SJSA1 (cell line): ENCODE data around the gene C22orf15. TPM values are rescaled to one million over a fixed set of nuclear protein-coding genes. Genes with fewer than 3 reads are reported as not detected.

Experiments used
- DNase-seq, 2 experiments: peaks; one replicate each; pipeline ENCODE4 v3.0.0-alpha.2; 2015 to 2020; ENCODE audit warnings: low spot score in 2 of 2, low read depth in 1 of 2
- H3K27ac ChIP-seq: fragments of 250-450 bp; sonication (Bioruptor Pico); 2 replicates; pipeline ENCODE4 v1.5.1; 2020; ENCODE audit warnings: mild to moderate bottlenecking, moderate library complexity
- H3K27me3 ChIP-seq: fragments of 250-450 bp; sonication (Bioruptor Pico); replicated peaks from 2 replicates; pipeline ENCODE4 v1.5.1; 2020; ENCODE audit warnings: mild to moderate bottlenecking, moderate library complexity
- H3K36me3 ChIP-seq: fragments of 250-450 bp; sonication (Bioruptor Pico); 2 replicates; pipeline ENCODE4 v1.5.1; 2020; ENCODE audit warnings: mild to moderate bottlenecking
- H3K4me1 ChIP-seq: fragments of 250-450 bp; sonication (Bioruptor Pico); replicated peaks from 2 replicates; pipeline ENCODE4 v1.6.1; 2021; ENCODE audit warnings: mild to moderate bottlenecking
- H3K4me3 ChIP-seq: fragments of 250-450 bp; sonication (Bioruptor Pico); 2 replicates; pipeline ENCODE4 v1.5.1; 2020; ENCODE audit warnings: mild to moderate bottlenecking
- H3K9me3 ChIP-seq: fragments of 250-450 bp; sonication (Bioruptor Pico); replicated peaks from 2 replicates; pipeline ENCODE4 v1.5.1; 2020; ENCODE audit warnings: mild to moderate bottlenecking
- total RNA-seq: library from RNA; depleted of rRNA; stranded (reverse); fragments of >200 nt; shearing (Covaris generic); gene quantifications from 2 replicates; pipeline ENCODE4 v1.2.3, GENCODE V29; 2014; rRNA removed

The C22orf15 gene
- total RNA-seq, 1 experiment from 2014 or later, result not detected

DNA sequence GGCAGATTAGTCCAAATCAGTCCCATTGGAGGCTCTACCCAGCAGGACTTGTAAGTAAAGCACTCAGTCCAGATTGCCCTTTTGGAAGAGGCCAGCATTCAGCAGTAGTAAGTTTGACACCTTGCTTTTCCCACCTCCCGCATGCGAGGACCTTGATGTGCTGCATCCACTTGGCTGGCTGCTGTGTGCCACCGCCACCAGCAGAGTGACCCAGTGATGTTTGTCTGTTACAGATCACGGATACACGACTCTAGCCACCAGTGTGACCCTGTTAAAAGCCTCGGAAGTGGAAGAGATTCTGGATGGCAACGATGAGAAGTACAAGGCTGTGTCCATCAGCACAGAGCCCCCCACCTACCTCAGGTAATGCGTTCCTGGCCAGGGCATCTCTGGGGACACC is 30.5 kb downstream of the C22orf15 start:
- Histone ChIP-seq H3K27me3 (no peaks in the 10 kb centered on the region), H3K4me3 (no peak overlapping the region), H3K9me3 (no peaks in the 10 kb centered on the region), H3K36me3 (peaks cover 79% of the 10 kb centered on the region), H3K27ac (no peak overlapping the region), H3K4me1 (peaks cover 32% of the 10 kb centered on the region)
- no peak for DNase-seq

- H3K4me1 ChIP-seq, result peaks cover 9% of the 10 kb centered on the region
- no peaks in the 10 kb centered on the region for H3K9me3 ChIP-seq
- no peak overlapping the region for H3K27ac ChIP-seq
- no peaks in the 10 kb centered on the region for H3K27me3 ChIP-seq
- H3K4me3 ChIP-seq, result no peak overlapping the region
- DNase-seq, result no peak
- peaks cover 82% of the 10 kb centered on the region for H3K36me3 ChIP-seq
These were observed 33.7 kb downstream of the C22orf15 start for GRCh38 chr22:23796461-23796860.

DNA sequence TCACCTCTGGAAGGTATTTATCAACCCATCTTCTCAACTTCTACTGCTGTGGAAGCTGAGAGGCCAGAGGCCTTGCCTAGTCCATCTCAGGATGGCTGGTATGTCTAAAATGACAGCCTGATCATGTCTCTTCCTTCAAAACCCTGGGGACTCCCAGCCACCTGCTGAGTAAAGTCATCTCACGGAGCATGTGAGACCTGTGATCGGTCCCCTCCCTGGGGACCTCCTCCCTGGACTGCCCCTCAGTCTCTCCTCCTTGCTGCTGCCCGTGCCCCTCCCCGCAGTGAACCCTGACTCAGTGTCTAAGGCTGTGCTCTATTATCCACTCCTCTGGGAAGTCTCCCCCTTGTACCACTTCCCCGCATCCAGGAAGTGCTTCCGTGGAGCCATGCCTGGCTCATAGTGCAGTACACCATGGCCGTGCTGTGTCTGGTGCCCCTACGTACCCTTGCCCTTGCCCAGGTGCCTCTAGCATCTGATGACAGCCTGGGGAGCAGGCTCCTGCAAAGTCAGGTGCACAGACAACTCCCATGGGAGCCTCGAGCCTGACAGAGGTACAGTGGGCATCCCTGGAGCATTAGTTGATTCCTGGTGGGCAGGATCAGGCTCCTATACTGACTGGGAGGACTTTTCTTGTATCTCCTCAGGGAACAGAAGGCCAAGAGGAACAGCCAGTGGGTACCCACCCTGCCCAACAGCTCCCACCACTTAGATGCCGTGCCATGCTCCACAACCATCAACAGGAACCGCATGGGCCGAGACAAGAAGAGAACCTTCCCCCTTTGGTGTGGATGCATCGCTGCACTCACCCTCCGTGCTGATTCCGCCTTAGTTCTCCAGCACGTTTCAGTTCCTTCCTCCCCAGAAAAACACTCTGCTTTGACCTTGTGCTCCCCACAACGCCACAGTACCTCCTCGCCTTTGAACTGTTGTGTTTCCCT is 37.8 kb downstream of the C22orf15 start:
- H3K9me3 ChIP-seq, result no peaks in the 10 kb centered on the region
- H3K4me3 ChIP-seq, result no peak overlapping the region
- DNase-seq, result no peak
- H3K27me3 ChIP-seq, result no peaks in the 10 kb centered on the region
- peaks cover 83% of the 10 kb centered on the region for H3K36me3 ChIP-seq
- H3K27ac ChIP-seq, result no peak overlapping the region
- H3K4me1 ChIP-seq, result no peaks in the 10 kb centered on the region

- no peak for DNase-seq
- H3K4me1 ChIP-seq, result no peaks in the 10 kb centered on the region
- H3K4me3 ChIP-seq, result no peak overlapping the region
- H3K27ac ChIP-seq, result no peak overlapping the region
- H3K27me3 ChIP-seq, result no peaks in the 10 kb centered on the region
- no peaks in the 10 kb centered on the region for H3K9me3 ChIP-seq
- peaks cover 85% of the 10 kb centered on the region for H3K36me3 ChIP-seq
These were observed 38.5 kb downstream of the C22orf15 start for GRCh38 chr22:23801238-23801821.

DNA sequence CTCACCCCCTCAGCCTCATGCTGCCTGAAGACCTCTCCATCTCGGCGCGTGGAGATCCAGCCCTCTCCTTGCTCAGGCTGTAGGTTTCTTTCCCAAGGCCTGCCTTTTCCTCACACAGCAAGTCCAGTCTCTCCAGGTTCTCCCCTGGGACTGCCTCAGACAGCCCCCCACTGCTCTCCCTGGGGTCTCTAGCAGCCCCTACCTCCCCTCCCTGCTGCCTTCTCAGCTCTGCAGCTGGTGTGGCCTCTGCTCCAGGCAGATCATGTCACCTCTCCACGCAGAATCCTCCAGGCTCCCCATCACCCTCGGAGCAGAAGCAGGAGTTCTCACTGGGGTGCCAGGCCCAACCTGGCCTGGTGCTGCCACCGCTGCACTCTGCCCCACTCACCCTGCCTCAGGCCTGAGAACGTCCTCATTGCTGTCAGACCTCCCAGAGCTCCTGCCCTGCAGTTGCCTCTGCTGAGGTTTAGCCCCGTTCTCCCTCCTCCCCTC is 39.1 kb downstream of the C22orf15 start:
- H3K9me3 ChIP-seq, result no peaks in the 10 kb centered on the region
- H3K27ac ChIP-seq, result no peak overlapping the region
- H3K27me3 ChIP-seq, result no peaks in the 10 kb centered on the region

DNA sequence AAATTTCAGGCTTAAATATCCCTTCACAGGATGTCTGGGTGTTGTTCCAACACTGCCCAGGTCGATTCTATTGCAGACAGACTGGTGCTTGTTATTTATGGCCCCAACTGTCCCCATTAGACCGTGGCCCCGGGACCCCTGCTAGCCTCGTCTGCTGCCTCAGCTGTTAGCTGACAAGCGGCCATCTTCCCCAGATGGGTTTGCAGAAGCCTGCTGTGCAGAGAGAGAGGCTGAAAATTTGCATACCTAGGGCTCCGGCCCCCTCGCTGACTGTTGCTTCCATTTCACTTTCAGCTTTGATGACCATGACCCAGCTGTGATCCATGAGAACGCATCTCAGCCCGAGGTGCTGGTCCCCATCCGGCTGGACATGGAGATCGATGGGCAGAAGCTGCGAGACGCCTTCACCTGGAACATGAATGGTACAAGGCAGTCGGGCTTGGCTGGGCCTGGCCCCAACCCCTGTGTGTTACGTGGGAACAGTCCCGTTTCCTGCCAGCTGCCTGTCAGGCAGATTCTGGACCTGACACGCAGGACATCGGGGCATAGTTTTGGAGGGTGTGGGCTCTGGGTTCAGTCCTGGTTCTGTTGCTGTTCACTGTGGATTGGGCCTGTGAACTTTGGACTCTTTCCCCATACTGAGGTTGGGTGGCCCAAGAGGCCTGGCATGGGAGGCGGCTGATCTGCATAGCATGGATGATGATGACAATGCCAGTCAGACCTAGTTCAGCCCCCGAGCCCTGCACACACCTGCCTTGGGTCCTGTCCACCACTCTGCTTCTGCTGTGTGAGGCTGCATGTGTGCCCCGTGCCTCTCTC is 40.4 kb downstream of the C22orf15 start:
- no peaks in the 10 kb centered on the region for H3K4me1 ChIP-seq
- H3K27ac ChIP-seq, result no peak overlapping the region
- no peaks in the 10 kb centered on the region for H3K27me3 ChIP-seq
- H3K9me3 ChIP-seq, result no peaks in the 10 kb centered on the region
- no peak for DNase-seq
- H3K36me3 ChIP-seq, result peaks cover 86% of the 10 kb centered on the region
- no peak overlapping the region for H3K4me3 ChIP-seq

More for the DNA sequence above, 39.1 kb downstream of the C22orf15 start:
- no peak overlapping the region for H3K4me3 ChIP-seq
- peaks cover 86% of the 10 kb centered on the region for H3K36me3 ChIP-seq
- no peak for DNase-seq
- no peaks in the 10 kb centered on the region for H3K4me1 ChIP-seq

DNA sequence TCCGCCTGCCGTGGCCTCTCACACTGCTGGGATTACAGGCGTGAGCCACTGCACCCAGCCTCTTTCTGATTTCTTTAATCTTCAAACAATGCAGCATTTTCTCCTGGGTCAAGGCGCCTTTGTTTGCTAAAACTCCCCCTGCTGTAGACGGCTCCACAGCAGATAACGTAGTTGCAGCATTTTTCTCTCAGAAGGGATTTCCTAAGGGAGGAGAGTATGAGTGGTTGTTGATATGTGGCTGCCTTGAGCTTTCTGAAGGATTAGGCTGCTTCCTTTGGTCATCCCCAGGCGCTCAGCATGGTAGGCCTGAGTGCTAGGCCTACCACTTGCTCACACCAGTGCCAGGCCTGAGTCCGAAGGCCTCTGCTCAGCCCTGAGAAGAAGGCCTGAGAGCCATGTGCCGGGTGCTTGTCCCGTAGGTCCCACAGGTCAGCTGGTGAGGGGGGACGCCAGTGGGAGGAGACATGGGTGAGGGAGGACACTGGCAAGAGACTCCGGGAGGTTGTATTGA is 42.0 kb downstream of the C22orf15 start:
- H3K27me3 ChIP-seq, result no peaks in the 10 kb centered on the region
- no peaks in the 10 kb centered on the region for H3K4me1 ChIP-seq
- no peak overlapping the region for H3K27ac ChIP-seq
- peaks cover 77% of the 10 kb centered on the region for H3K36me3 ChIP-seq
- H3K9me3 ChIP-seq, result no peaks in the 10 kb centered on the region
- DNase-seq, result no peak
- H3K4me3 ChIP-seq, result no peak overlapping the region

DNA sequence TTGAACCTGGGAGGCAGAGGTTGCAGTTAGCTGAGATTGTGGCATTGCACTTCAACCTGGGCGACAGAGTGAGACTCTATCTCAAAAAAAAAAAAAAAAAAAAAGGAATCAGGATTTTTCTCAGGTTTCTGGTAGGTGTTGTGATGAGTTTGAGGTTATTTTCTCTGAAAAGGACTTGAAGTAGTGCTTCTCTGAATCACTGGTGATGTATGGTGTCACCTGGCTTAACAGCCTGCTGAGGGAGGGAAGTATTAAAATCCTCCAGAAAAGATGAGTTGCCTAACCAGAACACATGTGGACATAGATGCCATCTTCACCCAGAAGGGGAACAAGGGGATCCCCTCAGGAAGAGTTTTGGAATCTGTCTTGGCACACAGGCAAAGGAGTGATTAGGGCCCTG is 44.0 kb downstream of the C22orf15 start:
- Histone ChIP-seq H3K4me3 (no peak overlapping the region), H3K9me3 (no peaks in the 10 kb centered on the region), H3K36me3 (peaks cover 67% of the 10 kb centered on the region), H3K27me3 (no peaks in the 10 kb centered on the region), H3K27ac (no peak overlapping the region), H3K4me1 (no peaks in the 10 kb centered on the region)
- DNase-seq, result no peak

DNA sequence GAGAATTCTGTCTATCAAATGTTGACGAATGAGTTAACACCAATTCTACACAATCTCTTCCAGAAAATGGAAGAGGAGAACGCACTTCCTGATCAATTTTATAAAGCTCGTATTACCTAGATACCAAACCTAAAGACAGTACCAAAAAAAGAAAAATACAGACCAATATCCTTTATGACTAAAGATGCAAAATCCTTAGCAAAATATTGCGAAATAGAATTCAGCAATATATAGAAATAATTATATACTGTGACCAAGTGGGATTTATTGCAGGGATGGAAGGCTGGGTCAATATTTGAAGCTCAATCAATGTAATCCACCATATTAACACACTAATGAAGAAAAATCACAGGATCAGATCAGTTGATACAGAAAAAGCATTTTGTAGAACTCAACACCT is 49.6 kb downstream of the C22orf15 start:
- no peak for DNase-seq
- H3K4me3 ChIP-seq, result no peak overlapping the region
- H3K27ac ChIP-seq, result no peak overlapping the region
- H3K27me3 ChIP-seq, result no peaks in the 10 kb centered on the region
- H3K9me3 ChIP-seq, result no peaks in the 10 kb centered on the region
- peaks cover 60% of the 10 kb centered on the region for H3K36me3 ChIP-seq
- H3K4me1 ChIP-seq, result no peaks in the 10 kb centered on the region

Other genes with a start within 250 kb of the C22orf15 start
- not detected in 2 replicates for gene IGLL1, start 182.7 kb upstream of the C22orf15 start, total RNA-seq
- gene DRICH1, start 130.7 kb upstream of the C22orf15 start, total RNA-seq, result not detected in 2 replicates
- not detected in 2 replicates for gene RGL4, start 72.0 kb upstream of the C22orf15 start, total RNA-seq
- 1.8 and 4.3 TPM in 2 replicates for gene ZNF70, start 11.9 kb upstream of the C22orf15 start, total RNA-seq
- gene VPREB3, start 8.6 kb upstream of the C22orf15 start, total RNA-seq, result not detected in 2 replicates
- 6.4 and 47.7 TPM in 2 replicates for gene CHCHD10, start 5.0 kb downstream of the C22orf15 start, total RNA-seq
- gene MMP11, start 9.9 kb downstream of the C22orf15 start, total RNA-seq, result 14.5 and 32.4 TPM in 2 replicates
- 91.8 and 121 TPM in 2 replicates for gene SMARCB1, start 24.0 kb downstream of the C22orf15 start, total RNA-seq
- gene DERL3, start 76.0 kb downstream of the C22orf15 start, total RNA-seq, result not detected in 2 replicates
- 0.50 and 3.0 TPM in 2 replicates for gene SLC2A11, start 94.9 kb downstream of the C22orf15 start, total RNA-seq
- 110 and 155 TPM in 2 replicates for gene MIF, start 131.4 kb downstream of the C22orf15 start, total RNA-seq
- 17.0 and 17.8 TPM in 2 replicates for gene GSTT2B, start 198.2 kb downstream of the C22orf15 start, total RNA-seq
- gene DDTL, start 203.9 kb downstream of the C22orf15 start, total RNA-seq, result 1.1 TPM in 1 of 2 replicates, not detected in the other
- gene DDT, start 211.5 kb downstream of the C22orf15 start, total RNA-seq, result 58.7 and 86.0 TPM in 2 replicates
- 1.2 TPM in 1 of 2 replicates, not detected in the other for gene GSTT2, start 217.1 kb downstream of the C22orf15 start, total RNA-seq
- not detected in 2 replicates for gene GSTT4, start 242.5 kb downstream of the C22orf15 start, total RNA-seq
- 30.1 and 35.1 TPM in 2 replicates for gene CABIN1, start 248.3 kb downstream of the C22orf15 start, total RNA-seq